GM11168 (cell line): ENCODE results near the gene BCL2L11.

ENCODE experiments used
- in situ Hi-C: fragments of 300-500 bp; cut with MboI; formaldehyde crosslinking; loops from one replicate; pipeline ENCODE4 v1.12.0; 2022; ENCODE audit warnings: low sequenced_read_pairs; ENCODE audit not compliant: unreplicated experiment

The BCL2L11 gene

DNA sequence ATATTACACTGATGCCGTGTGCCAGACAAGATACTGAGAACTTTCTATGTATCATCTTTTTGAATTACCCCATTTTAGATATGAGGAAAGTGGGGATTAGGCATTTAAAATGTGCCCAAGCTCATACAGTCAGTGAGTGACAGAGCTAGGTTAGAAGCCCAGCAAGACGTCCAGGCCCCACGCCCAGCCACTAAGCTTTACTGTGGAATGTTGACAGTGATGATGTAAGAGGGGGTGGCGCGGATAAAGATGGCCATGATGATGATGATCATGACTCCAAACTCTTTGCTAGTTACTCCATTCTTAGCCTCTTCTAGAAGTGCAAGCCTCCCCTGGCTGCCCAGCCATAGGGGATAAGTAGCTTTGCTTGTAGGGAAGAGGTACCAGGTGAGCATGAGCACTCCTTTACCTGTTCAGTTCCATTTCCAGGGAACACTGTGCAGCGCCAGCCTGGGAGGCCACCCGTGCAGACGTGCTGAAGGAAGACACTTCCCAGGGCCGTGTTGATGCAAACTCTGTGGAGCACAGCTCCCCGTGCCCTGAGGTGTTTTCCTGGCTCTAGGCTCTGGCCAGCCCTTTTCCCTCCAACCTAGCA, 65.5 kb downstream of the BCL2L11 start:
- in situ Hi-C loops: no loop called here

DNA sequence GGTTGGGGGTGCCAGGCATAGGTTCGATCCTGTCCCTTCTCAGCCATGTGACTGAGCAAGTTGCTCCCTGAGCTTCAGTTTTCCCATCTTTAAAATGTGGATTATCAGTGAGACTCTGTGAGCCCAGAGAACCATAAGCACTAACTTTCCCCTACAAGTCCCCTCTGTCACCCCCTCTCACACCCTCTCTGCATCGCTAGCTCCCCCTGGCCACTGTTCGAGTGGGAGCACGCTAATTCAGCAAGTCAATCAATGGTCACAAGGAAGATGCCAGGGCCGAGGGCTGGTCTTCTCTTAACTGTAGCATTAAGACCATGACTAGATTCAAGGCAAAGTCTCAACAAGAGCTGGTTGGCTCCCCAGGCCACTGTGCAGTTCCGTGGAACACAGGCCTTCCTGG, 66.2 kb downstream of the BCL2L11 start:
- in situ Hi-C loops: no loop called here

DNA sequence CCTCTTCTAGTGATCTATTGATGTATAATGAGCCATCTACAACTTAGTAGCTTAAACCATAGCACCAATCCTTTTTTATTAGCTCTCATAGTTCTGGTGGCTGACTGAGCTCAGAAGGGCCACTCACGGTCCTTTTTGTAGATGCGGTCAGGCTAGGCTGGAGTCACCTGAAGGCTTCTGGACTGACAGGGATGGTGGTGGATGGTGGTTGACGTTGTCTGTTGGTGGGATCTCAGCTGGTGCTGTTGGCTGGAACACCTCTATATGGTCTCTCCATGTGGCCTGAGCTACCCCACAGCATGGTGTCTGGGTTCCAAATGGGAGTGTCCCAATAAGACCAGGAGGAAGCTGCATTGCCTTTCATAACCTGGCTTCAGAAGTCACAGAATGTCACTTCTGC, 68.0 kb downstream of the BCL2L11 start:
- in situ Hi-C loops: no loop called here

DNA sequence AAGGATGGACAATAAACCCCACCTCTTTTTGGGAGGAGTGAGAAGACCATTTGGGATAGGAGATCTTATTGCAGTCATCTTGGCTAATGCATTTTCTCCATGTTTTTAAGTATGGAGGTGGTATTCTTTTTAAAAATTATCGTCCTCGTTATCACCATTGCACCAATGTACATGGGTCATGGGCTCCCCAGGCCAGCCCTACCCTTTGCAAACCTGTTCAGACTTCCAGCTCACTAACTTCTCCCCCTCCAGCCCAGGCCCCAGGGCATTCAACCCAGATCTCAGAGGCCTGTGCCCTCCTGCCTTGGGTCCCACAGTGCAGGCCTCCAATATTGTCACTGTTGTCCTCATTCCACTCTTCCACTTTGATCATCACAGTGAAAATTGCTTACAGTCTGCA, 68.4 kb downstream of the BCL2L11 start:
- in situ Hi-C loops: no loop called here

DNA sequence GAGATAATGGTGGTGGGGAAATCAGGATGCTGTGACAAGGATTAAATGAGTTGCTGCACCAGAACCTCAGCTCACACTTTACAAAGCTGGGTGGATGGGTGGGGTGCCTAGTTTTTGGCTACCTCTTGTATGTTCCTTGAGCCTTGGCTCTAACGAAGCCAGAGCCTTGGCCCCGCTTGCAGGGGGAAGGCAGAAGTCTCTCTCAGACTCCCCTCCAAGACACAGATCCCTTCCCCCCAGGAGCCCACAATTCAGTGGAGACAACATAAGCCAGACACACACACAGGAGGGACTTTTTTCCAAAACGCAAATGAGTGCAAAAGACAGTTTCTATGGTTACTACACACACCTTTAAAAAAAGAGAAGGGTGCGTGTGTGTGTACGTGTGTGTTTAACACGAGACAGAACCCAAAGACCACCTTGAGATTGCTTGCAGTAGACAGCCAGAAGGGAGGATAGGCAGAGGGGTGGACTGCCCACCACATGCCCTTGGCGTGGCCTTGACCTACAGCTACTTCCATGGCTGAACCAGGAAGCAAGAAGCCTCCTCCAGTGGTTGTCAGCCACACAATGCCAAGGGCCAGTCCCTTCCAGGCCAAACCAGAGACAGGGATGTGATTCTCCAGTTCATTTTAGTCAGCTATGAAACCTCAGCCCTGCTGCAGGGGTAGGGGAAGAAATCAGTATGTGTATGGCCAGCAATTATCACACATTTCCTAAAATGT, 70.3 kb downstream of the BCL2L11 start:
- in situ Hi-C loops: no loop called here

DNA sequence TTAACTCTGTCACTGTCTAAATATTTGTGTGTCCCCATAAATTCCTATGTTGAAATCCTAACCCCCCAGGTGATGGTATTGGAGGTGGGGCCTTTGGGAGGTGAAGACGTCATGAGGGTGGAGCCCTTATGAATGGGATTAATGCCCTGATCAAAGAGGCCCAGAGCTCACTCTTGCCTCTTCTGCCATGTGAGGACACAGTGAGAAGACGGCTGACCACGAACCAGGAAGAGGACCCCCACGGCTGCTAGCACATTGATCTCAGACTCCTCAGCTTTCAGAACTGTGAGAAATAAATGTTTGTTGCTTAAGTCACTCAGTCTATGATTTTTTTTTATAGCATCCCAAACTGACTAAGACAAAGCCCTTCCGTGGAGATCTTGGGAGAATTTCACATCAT, 71.2 kb downstream of the BCL2L11 start:
- in situ Hi-C loops: no loop called here

DNA sequence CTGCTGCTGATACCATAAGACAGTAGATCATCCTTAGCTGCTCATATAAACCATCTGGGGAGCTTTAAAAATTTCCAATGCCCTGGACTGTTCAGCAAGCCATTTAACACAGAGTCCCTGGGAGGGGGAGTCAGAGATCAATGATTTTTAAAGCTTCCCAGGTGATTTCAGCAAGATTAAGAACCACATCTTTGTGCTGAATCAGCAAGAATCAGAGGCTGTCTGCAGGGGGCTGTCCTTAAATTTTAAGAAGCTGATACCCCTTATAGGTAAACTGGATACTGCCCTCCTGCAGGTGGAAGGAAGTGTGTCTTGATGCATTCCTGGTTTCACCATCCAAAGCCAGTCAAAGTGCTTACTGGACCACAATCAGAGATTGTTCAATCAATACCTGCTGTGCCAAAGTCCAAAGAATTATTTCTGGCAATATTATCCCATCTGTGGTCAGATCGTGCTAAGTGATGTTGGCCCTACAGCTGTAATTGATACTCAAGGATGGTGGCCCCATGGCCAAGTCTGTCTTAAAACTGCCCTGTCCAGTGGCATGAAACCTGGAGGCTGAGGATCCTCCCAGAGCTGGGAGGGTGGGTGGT, 72.2 kb downstream of the BCL2L11 start:
- in situ Hi-C loops: no loop called here

DNA sequence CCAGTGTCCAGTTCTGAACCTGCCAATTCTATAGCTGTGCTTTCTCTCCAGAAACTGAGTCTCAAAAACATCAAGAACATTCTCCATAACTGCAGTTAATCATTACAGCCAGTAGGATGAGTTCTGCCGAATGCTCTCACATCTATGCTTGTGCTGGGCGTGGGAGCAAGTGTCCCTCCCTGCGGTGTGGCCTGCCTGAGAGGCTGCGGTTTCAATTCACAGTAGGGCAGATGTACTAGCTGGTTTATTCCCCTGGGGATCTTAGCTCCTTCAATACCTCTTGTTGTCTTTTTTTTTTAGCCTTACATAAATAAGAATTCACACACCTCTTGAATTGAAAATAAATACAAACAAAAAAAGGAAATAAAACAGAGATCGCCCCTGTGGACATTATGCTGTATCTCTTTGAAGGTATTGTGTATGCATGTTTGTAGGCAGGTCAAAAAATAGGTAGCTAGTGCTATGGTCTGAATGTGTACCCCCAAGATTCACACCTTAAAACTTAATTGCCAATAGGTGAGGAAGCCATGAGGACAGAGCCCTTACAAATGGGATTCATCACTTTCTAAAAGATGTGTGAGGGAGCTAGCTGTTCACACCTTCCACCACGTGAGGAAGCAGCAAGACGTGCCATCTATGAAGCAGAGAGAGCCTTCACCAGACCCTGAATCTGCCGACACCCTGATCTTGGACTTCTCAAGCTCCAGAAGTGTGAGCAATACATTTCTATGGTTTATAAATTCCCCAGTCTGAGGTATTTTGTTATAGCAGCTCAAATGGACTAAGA, 74.3 kb downstream of the BCL2L11 start:
- in situ Hi-C loops: loop anchor here (5.0 kb wide), 1 partner anchor 163 kb away; no protein-coding TSS in a partner anchor

DNA sequence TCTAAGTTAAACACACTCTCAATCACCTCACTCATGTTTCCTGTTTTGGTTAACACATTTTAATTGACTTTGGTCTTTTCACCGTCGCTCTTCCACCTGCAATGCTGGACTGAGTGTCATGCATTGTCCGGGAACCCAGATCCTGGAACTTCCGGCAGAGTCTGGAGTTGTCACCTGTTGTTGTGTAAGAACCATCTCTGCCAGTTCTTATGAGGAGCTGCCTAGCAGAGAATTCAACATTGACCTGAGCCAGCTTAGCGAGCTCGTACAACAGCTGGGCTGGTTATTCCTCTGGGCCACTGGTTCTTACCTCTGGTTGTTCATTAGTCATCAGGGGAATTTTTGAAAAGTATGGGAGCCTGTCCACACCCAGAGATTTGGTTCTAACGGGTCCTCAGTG, 75.7 kb downstream of the BCL2L11 start:
- in situ Hi-C loops: loop anchor here (5.0 kb wide), 1 partner anchor 164 kb away; no protein-coding TSS in a partner anchor

DNA sequence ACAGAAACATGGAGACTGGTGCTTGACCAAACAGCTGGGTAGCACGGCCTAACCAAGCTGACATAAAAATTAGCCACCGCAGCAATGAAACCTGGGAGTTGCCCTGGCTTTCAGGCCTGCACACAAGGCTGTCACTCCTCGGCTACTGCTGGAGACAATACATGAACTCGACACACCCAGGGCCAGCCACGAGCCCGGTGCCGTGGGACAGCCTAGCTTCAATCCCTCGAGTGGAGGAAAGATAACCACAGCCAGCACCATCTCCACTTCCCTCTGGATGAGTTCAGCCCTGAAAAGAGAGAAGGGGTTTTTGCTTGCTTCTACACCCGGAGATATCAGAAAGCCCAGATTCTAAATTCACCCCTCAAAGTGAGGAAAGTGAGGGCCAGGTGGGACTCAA, 78.0 kb downstream of the BCL2L11 start:
- in situ Hi-C loops: loop anchor here (5.0 kb wide), 1 partner anchor 166 kb away; no protein-coding TSS in a partner anchor

DNA sequence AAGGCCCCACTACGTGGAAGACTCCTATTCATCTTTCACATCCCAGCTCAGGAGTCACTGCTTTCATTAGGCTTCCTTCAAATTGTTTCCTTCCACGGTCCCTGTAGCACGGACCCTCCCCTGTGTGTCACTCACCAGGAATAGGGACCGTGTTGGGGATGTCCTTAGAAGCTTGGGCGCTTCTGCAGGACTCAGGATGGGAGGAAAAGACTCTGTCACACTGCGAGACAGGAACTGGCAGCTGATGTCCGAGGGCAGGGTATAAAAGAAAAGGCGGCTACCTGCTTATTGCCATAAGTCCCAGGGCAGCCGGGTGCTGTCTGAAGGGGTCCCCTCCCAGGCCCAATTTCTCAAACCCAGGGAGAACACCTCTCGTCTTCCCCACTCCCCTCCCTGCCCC, 79.1 kb downstream of the BCL2L11 start:
- in situ Hi-C loops: loop anchor here (5.0 kb wide), 1 partner anchor 168 kb away; no protein-coding TSS in a partner anchor

DNA sequence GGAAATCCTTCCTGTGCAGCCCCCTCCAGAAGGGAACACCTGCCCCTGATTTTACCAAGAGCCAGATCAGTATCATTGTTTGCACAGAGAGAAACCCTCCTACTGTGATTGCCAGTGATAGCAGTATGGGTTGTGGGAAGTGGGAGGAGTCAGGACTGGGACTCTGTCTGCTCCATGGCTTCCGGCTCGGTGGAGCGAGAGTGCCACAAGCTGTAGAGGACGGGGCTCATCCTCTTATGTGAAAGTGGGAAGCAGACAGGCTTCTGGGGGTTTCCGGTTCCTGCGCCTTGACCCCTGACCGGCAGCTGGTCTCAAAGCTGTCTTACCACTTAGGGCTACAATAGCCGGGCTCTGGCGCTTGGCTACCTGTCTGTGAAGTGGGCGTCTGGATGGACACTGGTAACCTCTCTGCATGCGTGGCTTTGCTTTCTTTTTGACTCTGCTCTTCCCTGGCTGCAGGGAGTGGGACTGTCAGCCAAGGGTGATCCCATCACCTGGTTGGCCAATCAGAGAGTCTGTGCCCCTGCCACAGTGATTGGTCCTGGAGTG, 79.7 kb downstream of the BCL2L11 start:
- in situ Hi-C loops: no loop called here

DNA sequence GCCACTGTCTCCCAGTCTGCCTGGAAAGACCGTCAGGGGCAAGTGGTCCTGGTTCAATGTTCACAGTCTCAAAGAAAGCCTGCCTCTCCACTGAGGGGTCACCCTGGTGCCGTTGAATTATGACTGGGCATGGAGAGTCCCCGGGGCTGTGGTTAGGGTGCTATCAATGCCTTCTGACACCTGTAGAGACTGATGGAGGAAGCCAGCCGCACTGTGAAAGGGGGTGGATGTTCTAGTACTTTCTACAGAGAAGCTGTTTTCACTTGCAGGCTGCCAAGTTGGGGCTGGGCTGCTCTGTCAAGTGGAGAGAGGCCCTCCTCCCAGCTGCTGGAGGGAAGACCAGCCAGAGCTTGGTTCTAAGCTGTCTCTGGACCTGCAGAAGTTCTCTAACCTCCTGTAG, 80.5 kb downstream of the BCL2L11 start:
- in situ Hi-C loops: no loop called here

DNA sequence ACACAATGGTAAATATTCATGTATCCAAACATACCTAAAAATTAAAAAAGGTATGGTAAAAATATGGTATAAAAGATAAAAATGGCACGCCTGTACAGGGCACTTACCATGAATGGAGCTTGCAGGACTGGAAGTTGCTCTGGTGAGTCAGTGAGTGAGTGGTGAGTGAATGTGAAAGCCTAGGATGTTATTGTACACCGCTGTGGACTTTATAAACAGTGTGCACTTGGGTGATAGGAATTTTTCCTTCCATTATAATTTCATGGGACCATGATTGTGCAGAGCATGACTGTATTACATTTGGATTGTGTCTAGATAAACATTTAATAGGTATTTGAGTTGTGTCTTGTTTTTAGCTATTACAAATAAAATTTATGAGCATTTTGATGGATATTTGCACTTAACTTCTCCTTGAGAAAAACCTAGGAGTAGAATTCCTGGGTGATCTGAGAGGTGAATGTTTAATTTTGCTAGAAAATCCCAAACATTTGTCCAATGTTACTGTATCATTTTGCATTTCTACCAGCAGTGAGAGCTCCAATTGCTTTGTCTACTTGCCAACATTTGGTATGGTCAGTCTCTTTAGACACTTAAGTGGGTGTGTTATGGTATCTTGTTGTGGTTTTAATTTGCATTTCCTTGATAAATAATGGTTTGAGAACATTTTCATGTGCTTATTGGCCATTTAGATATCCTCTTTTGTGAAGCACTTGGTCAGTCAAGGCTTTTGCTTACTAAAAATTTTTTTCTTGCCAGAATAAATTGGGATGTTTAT, 81.7 kb downstream of the BCL2L11 start:
- in situ Hi-C loops: no loop called here

DNA sequence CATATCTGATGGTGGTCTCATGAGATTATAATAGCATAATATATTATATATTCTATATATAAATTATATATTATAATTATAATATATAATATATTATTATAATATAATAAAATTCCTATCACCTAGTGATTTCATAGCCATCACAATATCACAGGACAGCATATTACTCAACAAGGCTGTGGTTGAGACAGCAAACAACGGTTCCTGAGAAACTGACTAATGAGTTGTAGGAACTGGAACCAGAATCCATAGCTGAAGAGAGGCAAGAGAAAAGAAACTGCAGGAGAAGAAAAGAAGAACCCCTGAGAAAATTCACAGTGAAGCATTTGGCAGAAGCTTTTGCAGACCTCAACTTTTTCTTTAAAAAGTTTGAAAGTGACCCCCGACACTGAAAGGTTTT, 84.0 kb downstream of the BCL2L11 start:
- in situ Hi-C loops: no loop called here

DNA sequence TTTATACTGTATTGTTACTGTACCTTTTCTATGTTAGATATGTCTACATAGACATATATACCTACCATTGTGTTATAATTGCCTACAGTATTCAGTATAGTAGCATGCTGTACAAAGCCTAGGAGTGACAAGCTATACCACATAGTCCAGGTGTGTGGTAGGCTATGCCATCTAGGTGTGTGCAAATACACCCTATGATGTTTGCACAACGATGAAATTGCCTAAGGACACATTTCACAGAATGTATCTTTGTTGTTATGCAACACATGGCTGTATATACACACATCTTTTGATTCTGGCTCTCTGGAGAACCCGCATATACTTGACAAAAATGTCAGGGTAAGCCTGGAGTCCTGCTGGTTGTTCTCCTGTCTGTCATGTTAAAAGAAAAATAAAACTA, 85.1 kb downstream of the BCL2L11 start:
- in situ Hi-C loops: no loop called here

DNA sequence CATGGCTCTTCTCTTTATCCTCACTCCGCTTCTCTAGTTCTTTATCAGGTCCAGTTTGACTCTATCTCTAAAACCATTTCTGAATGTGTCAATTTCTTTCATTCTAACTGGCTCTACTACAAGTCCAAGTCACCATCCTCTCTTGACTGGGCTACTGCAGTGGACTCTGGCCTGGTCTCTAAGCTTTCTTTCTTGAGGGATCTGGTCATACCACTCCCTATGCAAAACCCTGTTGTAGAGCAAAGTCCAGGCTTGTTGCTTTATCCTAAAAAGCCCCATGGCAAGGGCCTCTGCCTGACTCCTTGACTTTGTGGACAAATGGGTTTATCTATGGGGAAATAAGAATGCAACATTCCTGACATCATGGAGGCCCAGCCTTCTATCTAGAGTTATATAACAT, 87.1 kb downstream of the BCL2L11 start:
- in situ Hi-C loops: no loop called here

DNA sequence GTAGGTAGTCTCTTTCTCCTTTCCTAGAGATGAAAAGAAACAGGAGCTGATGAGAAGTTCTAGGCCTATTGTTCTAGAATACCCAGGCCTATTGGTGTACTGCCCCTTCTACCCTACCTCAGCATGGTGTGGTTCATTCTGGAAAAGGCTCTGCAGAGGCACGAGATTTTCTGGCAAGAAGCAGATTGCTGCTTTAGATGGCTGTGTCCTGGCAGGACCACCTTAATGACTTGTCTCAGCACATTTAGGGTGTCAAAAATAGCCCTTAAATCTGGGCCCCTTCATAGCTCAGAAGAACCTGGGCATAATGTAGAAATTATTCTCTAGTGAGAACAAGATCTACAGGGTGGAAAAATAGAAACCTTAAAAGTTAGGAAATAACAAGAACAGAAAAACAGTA, 87.9 kb downstream of the BCL2L11 start:
- in situ Hi-C loops: no loop called here

DNA sequence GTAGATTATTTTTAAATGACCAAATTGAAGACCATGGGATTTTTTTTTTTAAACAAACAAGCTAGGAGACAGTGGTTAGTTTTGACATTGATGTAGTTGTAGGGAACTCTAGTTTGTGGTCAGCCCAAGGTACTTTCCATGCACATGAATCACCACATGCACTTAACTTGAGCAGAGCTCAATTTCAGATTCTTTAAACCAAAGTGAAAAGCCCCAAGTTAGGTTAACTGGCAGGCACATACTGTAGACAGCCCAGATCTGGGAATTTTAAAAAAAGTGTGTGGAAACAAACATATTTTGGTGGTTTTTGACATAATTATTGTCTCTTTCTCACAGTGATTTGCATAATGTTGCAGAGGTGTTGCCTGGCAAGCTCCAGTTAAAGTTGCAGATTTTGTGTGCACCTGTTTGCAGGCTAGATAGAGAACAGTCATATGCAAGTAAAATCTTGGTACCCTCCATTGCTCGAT, 88.4 kb downstream of the BCL2L11 start:
- in situ Hi-C loops: no loop called here

DNA sequence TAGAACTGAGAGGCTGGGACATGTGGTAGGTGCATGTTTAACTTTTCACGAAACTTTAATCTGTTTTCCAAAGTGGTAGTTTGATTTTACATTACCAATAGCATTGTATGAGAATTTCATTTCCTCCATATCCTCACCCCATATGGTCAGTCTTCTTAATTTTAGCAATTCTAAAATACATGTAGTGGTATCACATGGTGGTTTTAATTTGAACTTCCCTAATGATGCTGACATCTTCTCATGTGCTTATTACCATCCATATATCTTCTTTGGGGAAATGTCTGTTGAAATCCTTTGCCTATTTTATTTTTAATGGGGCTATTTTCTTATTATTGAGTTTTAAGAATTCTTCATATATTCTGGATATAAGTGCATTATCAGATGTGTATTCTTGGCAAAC, 89.3 kb downstream of the BCL2L11 start:
- in situ Hi-C loops: no loop called here
